HepG2 (cell line): ENCODE measurements around the gene JMJD8. TPM values are rescaled to one million over a fixed set of nuclear protein-coding genes. Genes with fewer than 3 reads are reported as not detected.
A peak's percentile ranks its signal among the peaks of the same experiment; 100 is the strongest.

ENCODE experiments used
- EED ChIP-seq: sonication (generic); formaldehyde crosslinking; IDR thresholded peaks from 2 replicates; pipeline ENCODE4 v1.5.0; 2020; ENCODE audit warnings: mild to moderate bottlenecking, missing genetic modification reagents
- ERF ChIP-seq: IDR thresholded peaks from 2 replicates; pipeline ENCODE4 v1.6.1; 2018; ENCODE audit warnings: missing biosample characterization, missing genetic modification reagents
- GATAD1 ChIP-seq: IDR thresholded peaks from 2 replicates; pipeline ENCODE4 v1.6.1; 2016; ENCODE audit warnings: missing genetic modification reagents, missing compliant biosample characterization
- HNF4A ChIP-seq: sonication (generic); formaldehyde crosslinking; IDR thresholded peaks from 2 replicates; pipeline ENCODE4 v1.4.0; 2020; ENCODE audit warnings: missing genetic modification reagents
- HNRNPH1 ChIP-seq: fragments of 200-400 bp; formaldehyde crosslinking; optimal IDR thresholded peaks from 2 replicates; pipeline ENCODE3; 2017; ENCODE audit warnings: mild to moderate bottlenecking, low read depth, low read length
- MYC ChIP-seq: sonication (generic); formaldehyde crosslinking; IDR thresholded peaks from 2 replicates; pipeline ENCODE4 v1.9.0; 2021; ENCODE audit warnings: missing genetic modification reagents, borderline replicate concordance
- NFIC ChIP-seq: IDR thresholded peaks from 2 replicates; pipeline ENCODE4 v1.6.1; 2012; ENCODE audit warnings: mild to moderate bottlenecking, low read length, inconsistent platforms
- SMARCC2 ChIP-seq: fragments of 450-650 bp; IDR thresholded peaks from 2 replicates; pipeline ENCODE4 v1.6.1; 2017; ENCODE audit warnings: antibody characterized with exemption, mild to moderate bottlenecking
- SUZ12 ChIP-seq: fragments of 150-350 bp; IDR thresholded peaks from 2 replicates; pipeline ENCODE4 v1.6.1; 2014; ENCODE audit warnings: low read depth, low read length
- THAP11 ChIP-seq: IDR thresholded peaks from 2 replicates; pipeline ENCODE4 v1.6.1; 2016; ENCODE audit warnings: missing biosample characterization, missing genetic modification reagents
- ZMYM4 ChIP-seq: sonication (generic); formaldehyde crosslinking; IDR thresholded peaks from 2 replicates; pipeline ENCODE4 v1.8.1; 2023; ENCODE audit warnings: mild to moderate bottlenecking, missing genetic modification reagents
- ZNF776 ChIP-seq: sonication (generic); formaldehyde crosslinking; IDR thresholded peaks from 2 replicates; pipeline ENCODE4 v1.4.0; 2020; ENCODE audit warnings: mild to moderate bottlenecking, missing genetic modification reagents
- polyA plus RNA-seq, 8 experiments: library from polyadenylated mRNA; depleted of rRNA in 3 of 8; stranded (reverse) in 7 of 8; unstranded in 1 of 8; fragments of >200 nt; fragmentation: Illumina TruSeq in 4 of 8; extraction: Trizol in 4 of 8; gene quantifications; 2 replicates each; pipeline versions ENCODE4 v1.2.1 to v1.2.3, GENCODE V29; 2011 to 2016; ENCODE audit warnings: low read depth in 4 of 8, missing spikeins in 1 of 8, mixed read lengths in 1 of 8; ENCODE audit not compliant: insufficient read depth in 1 of 8
- total RNA-seq, 5 experiments: library from RNA; depleted of rRNA; stranded (reverse); fragments of >200 nt; fragmentation: Illumina TruSeq; extraction: Trizol; gene quantifications; 2 replicates each; pipeline ENCODE4 v1.2.3, GENCODE V29; 2016; ENCODE audit warnings: low read depth in 1 of 5
- TF ChIP-seq, protein P1 (sequence below): sonication (generic); formaldehyde crosslinking; conservative IDR thresholded peaks from 2 replicates; pipeline ENCODE4 v1.4.0; 2020; ENCODE audit warnings: missing genetic modification reagents
- TF ChIP-seq, protein P2 (sequence below), 2 experiments: sonication (generic) in 1 of 2; formaldehyde crosslinking in 1 of 2; IDR thresholded peaks; 2 replicates each; pipeline versions ENCODE4 v1.4.0 to v1.6.1; 2018 to 2020; ENCODE audit warnings: missing genetic modification reagents in 2 of 2, borderline replicate concordance in 1 of 2, low read depth in 1 of 2, mild to moderate bottlenecking in 1 of 2, missing biosample characterization in 1 of 2
- TF ChIP-seq, protein P3 (sequence below): IDR thresholded peaks from 2 replicates; pipeline ENCODE4 v1.6.1; 2016; ENCODE audit warnings: mild to moderate bottlenecking
- TF ChIP-seq, protein P4 (sequence below): sonication (generic); formaldehyde crosslinking; IDR thresholded peaks from 2 replicates; pipeline ENCODE4 v1.4.0; 2020; ENCODE audit warnings: missing genetic modification reagents
- TF ChIP-seq, protein P5 (sequence below): sonication (generic); formaldehyde crosslinking; IDR thresholded peaks from 2 replicates; pipeline ENCODE4 v1.4.0; 2020; ENCODE audit warnings: missing genetic modification reagents

Gene JMJD8
- total and polyA plus RNA-seq, 2 of the 13 experiments (the other 11 are each of a cell fraction or from before 2014, with no cell fraction given): 2.6 to 11.8 TPM

DNA sequence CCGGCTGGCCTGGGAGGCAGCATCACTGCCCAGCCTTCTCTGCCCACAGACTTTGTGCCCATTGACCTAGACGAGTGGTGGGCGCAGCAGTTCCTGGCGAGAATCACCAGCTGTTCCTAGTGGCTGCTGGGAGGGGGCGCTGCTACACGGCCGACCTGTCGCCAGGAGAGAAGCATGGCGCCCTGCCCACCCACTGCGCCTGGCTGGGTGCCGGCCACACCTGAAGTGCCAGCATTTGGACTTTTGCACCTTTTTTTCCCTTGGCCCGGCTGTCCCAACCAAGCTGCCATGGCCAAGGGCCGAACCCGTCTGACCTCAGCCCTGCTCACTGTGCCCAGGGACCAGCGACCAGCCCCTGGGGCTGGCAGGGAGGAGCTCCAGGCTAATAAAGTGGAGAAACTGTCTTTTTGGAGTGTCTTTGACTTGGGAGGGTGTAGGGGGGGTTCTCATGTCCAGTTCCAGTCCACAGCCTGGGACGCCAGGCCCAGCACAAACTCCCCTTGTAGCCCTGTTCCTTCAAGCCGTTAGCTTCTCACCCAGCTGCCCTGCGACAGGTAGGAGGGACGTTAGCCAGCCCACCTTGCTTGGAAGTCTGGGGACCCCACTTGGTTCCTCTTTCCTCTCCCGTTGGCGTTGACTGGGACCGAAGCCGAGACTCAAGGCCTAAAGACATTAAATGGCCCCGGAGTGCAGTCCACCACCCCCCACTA lies 35.9 kb downstream of the JMJD8 start (continued):
- TF ChIP-seq, protein P1, sequence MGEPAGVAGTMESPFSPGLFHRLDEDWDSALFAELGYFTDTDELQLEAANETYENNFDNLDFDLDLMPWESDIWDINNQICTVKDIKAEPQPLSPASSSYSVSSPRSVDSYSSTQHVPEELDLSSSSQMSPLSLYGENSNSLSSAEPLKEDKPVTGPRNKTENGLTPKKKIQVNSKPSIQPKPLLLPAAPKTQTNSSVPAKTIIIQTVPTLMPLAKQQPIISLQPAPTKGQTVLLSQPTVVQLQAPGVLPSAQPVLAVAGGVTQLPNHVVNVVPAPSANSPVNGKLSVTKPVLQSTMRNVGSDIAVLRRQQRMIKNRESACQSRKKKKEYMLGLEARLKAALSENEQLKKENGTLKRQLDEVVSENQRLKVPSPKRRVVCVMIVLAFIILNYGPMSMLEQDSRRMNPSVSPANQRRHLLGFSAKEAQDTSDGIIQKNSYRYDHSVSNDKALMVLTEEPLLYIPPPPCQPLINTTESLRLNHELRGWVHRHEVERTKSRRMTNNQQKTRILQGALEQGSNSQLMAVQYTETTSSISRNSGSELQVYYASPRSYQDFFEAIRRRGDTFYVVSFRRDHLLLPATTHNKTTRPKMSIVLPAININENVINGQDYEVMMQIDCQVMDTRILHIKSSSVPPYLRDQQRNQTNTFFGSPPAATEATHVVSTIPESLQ (CRISPR knock-in tag): no peak
- TF ChIP-seq EED (CRISPR knock-in tag) (no peak), HNF4A (CRISPR knock-in tag) (peak; percentile 68), THAP11 (CRISPR knock-in tag) (no peak), MYC (peak; percentile 78), SMARCC2 (no peak), ERF (CRISPR knock-in tag) (0 out of 2 replicates have a peak, but pooled peaks have one; percentile 31), ZMYM4 (CRISPR knock-in tag) (0 out of 2 replicates have a peak, but pooled peaks have one; percentile 39), GATAD1 (CRISPR knock-in tag) (0 out of 2 replicates have a peak, but pooled peaks have one; percentile 28), NFIC (0 out of 2 replicates have a peak, but pooled peaks have one; percentile 23), ZNF776 (CRISPR knock-in tag) (no peak), SUZ12 (no peak), HNRNPH1 (peak; percentile 10)
- TF ChIP-seq, protein P2, sequence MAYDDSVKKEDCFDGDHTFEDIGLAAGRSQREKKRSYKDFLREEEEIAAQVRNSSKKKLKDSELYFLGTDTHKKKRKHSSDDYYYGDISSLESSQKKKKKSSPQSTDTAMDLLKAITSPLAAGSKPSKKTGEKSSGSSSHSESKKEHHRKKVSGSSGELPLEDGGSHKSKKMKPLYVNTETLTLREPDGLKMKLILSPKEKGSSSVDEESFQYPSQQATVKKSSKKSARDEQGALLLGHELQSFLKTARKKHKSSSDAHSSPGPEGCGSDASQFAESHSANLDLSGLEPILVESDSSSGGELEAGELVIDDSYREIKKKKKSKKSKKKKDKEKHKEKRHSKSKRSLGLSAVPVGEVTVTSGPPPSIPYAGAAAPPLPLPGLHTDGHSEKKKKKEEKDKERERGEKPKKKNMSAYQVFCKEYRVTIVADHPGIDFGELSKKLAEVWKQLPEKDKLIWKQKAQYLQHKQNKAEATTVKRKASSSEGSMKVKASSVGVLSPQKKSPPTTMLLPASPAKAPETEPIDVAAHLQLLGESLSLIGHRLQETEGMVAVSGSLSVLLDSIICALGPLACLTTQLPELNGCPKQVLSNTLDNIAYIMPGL (CRISPR knock-in tag; IDR thresholded peaks at IDR 0.05; ENCODE audit: borderline replicate concordance in 1 of 2, low read depth in 1 of 2): peak; percentile 42 to 79; a peak in 2 of 4 replicates
- TF ChIP-seq, protein P3, sequence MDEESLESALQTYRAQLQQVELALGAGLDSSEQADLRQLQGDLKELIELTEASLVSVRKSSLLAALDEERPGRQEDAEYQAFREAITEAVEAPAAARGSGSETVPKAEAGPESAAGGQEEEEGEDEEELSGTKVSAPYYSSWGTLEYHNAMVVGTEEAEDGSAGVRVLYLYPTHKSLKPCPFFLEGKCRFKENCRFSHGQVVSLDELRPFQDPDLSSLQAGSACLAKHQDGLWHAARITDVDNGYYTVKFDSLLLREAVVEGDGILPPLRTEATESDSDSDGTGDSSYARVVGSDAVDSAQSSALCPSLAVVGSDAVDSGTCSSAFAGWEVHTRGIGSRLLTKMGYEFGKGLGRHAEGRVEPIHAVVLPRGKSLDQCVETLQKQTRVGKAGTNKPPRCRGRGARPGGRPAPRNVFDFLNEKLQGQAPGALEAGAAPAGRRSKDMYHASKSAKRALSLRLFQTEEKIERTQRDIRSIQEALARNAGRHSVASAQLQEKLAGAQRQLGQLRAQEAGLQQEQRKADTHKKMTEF (CRISPR knock-in tag): no peak
- TF ChIP-seq, protein P4, sequence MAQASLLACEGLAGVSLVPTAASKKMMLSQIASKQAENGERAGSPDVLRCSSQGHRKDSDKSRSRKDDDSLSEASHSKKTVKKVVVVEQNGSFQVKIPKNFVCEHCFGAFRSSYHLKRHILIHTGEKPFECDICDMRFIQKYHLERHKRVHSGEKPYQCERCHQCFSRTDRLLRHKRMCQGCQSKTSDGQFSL (CRISPR knock-in tag): peak; percentile 83
- TF ChIP-seq, protein P5, sequence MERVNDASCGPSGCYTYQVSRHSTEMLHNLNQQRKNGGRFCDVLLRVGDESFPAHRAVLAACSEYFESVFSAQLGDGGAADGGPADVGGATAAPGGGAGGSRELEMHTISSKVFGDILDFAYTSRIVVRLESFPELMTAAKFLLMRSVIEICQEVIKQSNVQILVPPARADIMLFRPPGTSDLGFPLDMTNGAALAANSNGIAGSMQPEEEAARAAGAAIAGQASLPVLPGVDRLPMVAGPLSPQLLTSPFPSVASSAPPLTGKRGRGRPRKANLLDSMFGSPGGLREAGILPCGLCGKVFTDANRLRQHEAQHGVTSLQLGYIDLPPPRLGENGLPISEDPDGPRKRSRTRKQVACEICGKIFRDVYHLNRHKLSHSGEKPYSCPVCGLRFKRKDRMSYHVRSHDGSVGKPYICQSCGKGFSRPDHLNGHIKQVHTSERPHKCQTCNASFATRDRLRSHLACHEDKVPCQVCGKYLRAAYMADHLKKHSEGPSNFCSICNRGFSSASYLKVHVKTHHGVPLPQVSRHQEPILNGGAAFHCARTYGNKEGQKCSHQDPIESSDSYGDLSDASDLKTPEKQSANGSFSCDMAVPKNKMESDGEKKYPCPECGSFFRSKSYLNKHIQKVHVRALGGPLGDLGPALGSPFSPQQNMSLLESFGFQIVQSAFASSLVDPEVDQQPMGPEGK (CRISPR knock-in tag): peak; percentile 53
